Astrocyte of the spinal cord (primary cell): Measurements from ENCODE around the gene ENDOD1.
A peak's percentile ranks its signal among the peaks of the same experiment; 100 is the strongest.

ENCODE experiments used
- DNase-seq: peaks from one replicate; pipeline ENCODE4 v3.0.0; 2011; ENCODE audit warnings: low read depth, low spot score
- H3K4me3 ChIP-seq: 2 replicates; pipeline ENCODE4 v1.5.1; 2011; ENCODE audit warnings: low read depth, mild to moderate bottlenecking, low read length, moderate library complexity
- in situ Hi-C: cut with HindIII; loops from 2 replicates; pipeline ENCODE4 v1.10.0; 2017; ENCODE audit warnings: low sequenced_read_pairs
- TF ChIP-seq, protein P1 (sequence below): IDR thresholded peaks from 2 replicates; pipeline ENCODE4 v1.5.1; 2012; ENCODE audit warnings: low read depth, mild to moderate bottlenecking, low read length, inconsistent platforms

Gene ENDOD1

DNA sequence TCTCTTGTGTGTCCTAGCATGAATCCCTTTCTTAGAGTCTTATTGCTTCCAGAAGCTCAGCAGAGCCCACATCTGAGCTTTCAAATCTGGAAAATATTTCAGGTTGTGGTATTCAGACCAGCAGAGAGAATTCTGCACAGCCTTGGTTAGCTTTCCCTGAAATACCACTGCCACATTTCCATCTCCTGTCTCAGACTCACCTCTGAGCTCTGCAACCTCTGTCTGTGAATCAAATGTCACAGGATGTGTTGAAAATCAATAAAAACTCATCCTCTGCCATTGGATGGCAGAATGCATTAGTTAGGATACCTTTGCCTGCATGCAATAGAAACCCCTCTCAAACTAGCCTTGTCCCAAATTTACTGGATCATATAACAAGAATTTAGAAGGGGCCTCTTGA is 47.7 kb downstream of the ENDOD1 start:
- DNase-seq: no peak
- H3K4me3 ChIP-seq: no peak overlapping the region
- TF ChIP-seq, protein P1, sequence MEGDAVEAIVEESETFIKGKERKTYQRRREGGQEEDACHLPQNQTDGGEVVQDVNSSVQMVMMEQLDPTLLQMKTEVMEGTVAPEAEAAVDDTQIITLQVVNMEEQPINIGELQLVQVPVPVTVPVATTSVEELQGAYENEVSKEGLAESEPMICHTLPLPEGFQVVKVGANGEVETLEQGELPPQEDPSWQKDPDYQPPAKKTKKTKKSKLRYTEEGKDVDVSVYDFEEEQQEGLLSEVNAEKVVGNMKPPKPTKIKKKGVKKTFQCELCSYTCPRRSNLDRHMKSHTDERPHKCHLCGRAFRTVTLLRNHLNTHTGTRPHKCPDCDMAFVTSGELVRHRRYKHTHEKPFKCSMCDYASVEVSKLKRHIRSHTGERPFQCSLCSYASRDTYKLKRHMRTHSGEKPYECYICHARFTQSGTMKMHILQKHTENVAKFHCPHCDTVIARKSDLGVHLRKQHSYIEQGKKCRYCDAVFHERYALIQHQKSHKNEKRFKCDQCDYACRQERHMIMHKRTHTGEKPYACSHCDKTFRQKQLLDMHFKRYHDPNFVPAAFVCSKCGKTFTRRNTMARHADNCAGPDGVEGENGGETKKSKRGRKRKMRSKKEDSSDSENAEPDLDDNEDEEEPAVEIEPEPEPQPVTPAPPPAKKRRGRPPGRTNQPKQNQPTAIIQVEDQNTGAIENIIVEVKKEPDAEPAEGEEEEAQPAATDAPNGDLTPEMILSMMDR: no peak
- in situ Hi-C loops: no loop called here

DNA sequence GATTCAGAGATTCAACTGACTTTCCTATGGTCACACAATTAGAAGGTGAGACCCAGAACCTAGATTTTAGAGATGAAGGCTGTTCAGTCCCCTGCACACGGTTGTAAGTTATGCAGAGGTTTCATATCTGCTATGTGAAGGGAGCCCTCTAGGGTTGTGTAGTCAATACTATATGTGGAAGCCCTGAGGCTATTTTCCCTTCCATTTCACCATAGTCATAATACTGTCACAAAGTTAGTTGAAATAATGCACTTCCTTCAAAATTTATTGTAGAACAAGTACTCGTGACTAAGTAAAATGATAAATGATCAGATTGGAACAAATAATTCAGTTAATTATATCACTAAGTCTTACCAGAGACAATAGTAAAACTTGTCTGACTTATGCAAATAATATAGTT is 48.8 kb downstream of the ENDOD1 start:
- no peak overlapping the region for H3K4me3 ChIP-seq
- in situ Hi-C loops: no loop called here
- TF ChIP-seq, protein P1: peak; percentile 27
- no peak for DNase-seq

DNA sequence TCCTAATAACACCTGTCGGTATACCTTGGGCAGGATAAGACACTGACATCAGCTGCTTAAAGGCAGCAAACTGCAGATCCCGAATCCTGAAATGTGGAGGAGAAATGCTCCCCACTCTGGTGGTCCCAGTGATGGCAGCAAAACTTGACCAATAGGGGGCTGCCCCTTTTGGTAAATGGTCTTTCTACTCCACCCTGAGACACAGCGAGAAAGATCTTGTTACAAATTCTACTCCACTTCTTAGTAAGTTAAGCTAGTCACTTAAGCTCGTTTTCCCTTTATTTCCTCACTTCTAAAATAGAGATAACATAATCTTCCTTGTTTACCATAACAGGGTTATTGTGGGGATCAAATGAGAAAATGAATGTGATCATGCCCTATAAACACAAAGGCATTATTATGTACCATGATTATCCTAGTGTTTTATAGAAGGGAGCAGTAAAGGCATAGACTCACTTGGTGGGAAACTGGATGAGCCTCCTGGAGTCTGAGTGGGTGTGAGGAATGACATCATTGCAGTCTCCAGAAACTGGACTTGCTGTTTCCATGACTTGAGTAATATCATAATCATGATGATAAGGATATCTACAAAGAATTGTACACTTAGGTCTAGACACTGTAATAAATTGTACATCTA is 50.9 kb downstream of the ENDOD1 start:
- in situ Hi-C loops: no loop called here
- TF ChIP-seq, protein P1: no peak
- no peak overlapping the region for H3K4me3 ChIP-seq
- DNase-seq: no peak

DNA sequence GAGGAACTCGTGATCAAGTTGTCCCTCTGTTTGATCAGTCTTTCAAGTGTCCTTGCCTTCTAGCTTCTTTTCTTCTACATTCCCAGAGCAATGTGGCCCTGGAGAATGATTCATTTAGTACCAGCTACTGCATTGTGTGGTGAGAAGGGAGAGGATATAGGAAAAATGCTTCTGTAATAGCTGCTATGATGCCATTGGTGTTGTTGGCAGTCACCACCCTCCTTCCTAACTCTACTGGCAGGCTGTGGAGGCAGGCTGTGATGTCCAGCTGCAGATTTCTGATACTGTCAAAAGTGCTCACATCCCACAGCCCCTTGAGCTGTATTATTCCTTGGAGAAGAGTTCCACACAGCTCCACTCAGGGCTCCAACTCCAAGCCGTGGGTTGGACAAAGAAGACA is 52.8 kb downstream of the ENDOD1 start:
- TF ChIP-seq, protein P1: no peak
- no peak overlapping the region for H3K4me3 ChIP-seq
- DNase-seq: no peak
- in situ Hi-C loops: no loop called here

DNA sequence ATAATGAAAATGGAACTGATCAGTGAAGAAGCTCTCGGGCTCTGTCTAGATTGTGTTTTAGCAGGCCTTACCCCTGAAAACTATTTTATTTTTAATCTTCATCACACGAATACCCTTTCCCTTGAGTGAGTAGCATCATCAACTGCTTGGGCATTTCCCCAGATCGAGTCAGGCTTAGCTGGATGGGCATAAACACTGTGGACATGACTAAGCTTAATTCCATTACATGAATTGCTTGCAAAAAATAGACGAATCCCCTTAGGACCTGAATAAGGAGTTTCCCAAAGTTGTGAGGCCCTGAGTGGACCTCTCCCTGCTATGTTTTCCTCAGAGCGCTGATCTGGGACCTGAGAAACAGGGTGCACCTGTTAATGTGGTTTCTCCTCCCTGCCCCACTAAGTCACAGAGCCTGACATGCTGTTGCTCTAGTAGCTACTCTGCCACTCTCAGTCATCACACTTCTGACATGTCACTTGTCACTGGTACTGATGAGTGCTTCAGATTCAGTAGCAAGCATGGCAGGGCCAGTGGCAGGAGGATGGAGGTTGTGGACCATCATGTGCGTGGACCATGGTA is 53.5 kb downstream of the ENDOD1 start:
- no peak overlapping the region for H3K4me3 ChIP-seq
- DNase-seq: no peak
- TF ChIP-seq, protein P1: no peak
- in situ Hi-C loops: no loop called here

DNA sequence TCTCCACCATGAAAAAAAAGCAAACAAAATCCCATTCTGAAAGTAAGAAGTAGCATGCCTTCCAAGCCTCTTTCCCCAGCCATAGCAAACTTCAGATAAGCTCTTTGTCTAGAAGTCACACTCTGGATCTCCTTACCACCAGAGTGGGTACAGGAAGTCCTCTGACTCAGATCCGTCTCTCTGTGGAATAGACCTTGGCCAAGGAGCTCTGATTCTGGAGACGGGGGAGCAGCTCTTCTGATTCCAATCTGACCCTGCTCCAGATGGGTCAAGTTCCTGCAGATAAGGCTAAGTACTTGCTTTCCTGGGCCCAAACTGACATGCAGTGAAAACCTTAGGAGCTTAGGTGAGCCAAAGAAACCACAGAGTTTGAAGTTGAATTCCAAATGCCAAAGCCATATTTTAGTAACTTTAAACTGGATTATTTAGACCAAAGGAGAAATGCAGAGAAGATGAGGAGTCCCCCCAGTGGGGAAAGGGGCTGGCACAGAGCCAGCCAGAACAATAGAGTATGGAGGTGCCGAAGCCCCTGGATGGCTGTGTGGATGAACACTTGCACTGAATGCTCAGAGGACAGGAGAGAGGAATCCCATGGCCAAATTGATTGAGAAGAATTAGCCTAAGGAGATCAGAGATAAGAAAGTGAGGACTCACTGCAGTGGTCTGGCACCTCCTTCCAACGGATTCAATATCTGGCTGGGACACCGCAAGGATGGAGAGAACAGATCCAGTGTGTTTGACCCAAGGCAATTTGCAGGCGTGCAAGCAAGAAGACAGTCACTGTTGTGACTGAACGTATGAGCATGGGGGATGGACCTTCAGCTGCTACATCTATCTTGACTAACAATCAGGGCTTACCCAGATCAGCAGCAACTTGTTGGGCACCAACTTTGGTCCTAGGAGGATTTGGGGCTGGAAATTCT is 54.9 kb downstream of the ENDOD1 start:
- TF ChIP-seq, protein P1: no peak
- no peak for DNase-seq
- in situ Hi-C loops: no loop called here
- no peak overlapping the region for H3K4me3 ChIP-seq
